ENCODE measurements around the gene AJM1.
"Not testable (repeated sequence)": the region's sequence is repeated elsewhere in the genome, so short reads cannot be mapped to it uniquely, and the experiment has no call there.

AJM1 gene

DNA sequence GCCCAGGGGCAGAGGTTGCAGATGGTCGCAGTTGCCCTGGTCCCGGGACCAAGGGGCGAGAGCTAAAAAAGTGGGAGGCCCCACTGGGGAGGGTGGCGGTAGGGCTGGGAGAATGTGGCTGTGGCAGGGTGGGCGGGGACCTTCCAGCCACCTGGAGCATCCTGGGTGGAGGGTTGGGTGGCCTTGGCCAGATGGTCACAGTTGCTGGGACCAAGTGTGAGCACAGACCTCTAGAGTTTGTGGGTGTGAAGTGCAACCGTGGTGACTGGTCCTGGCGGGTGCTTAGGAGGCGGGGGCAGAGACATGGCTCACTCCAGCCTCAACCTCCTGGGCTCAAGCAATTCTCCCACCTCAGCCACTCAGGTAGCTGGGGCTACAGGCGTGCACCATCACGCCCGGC is 38.4 kb downstream of the AJM1 start:
- no peak for DNase-seq (ENCODE audit: low spot score)

- DNase-seq (ENCODE audit: low spot score), result no peak
These were observed 39.4 kb downstream of the AJM1 start for GRCh38 chr9:136881691-136882108.

DNA sequence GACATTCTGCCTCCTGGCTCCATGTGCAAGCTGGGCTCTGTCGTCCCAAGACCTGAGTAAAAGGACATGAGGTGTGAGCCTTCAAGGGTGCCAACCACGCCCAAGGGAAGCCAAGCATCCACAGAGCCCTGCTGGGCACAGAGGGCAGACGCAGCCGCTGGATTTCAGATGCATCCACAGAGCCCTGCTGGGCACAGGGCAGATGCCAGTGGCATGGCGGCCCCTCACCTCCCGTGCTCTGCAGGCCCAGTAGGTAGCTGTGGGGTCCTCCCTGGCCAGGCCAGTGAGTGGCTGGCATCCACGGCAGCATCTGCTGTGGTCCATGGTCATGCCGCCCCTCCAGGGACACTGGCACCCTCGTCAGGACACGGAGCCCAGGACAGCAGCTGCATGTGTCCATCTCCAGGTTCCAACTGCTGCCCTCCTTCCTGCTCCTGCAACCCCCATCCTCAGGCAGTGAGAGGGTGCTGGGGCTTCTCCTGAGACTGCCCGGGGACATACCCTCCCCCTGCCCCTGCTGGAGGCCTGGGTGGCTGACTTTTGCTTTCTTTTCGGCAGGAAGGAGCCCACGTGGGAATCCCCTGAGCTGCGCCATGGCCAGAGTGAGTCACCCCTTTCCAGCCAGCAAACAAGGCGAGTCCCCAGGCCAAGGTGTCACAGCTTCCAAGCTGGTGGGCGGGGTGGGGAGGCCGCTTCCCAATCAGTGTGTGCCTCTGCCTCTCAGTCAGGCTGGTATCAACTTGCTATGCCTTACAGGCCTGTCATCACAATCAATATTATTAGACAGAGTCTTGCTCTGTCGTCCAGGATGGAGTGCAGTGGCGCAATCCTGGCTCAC is 40.0 kb downstream of the AJM1 start:
- DNase-seq (ENCODE audit: low spot score), result no peak

DNA sequence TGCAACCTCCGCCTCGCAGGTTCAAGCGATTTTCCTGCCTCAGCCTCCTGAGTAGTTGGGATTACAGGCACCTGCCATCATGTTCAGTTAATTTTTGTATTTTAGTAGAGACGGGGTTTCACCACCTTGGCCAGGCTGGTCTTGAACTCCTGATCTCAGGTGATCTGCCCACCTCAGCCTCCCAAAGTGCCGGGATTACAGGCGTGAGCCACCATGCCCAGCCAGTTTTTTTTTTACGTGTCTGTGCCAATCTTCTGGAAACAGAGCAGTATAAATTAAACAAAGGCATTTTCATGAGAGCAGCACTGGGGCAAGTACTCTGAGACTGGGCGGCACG is 40.6 kb downstream of the AJM1 start:
- not testable (repeated sequence) for DNase-seq (ENCODE audit: low spot score)

DNA sequence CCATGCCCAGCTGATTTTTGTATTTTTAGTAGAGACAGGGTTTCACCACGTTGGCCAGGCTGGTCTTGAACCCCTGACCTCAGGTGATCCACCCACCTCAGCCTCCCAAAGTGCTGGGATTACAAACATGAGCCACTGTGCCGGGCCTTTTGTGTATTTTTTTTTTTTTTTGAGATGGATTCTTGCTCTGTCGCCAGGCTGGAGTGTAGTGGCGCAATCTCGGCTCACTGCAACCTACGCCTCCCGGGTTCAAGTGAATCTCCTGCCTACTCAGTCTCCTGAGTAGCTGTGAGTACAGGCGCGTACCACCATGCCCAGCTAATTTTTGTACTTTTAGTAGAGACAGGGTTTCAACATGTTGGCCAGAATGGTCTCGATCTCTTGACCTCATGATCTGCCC is 41.4 kb downstream of the AJM1 start:
- DNase-seq (ENCODE audit: low spot score), result not testable (repeated sequence)

DNA sequence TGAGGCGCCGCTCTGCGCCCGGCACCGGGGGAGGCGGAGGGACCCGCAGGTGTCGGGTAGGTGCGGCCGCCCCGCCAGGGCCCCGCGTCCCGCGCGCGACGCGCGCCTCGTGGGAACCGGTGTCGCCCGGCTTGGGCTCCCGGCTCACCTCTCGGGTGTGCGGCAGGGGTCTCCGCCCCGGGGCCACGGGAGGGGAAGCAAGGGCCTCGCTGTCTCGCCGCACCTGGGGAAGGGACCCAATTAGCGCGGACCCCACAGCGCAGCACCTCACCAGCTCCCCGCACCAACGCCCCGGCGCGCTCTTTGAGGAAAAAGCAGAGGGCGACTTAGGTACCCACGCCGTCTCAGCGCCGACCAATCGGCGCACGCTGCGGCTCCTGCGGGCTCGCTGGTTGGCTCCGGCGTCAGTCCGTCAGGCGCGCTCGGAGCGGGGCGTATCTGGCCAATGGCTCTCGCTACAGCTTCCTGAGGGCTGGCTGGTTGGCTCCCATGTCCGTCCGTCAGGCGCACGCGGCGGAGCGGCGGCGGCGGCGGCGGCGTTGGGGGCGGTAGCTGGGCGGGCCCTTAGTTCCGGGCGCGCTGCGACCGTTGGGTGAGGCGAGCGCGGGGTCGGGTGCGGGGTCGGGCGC is 43.8 kb downstream of the AJM1 start, which contains the start of gene TRAF2:
TRAF2 (plus strand) TSS at position 567 of the 629 bp plus-strand sequence. CDS start 12,225 bp downstream, outside the sequence.
- peak; percentile 98 for DNase-seq (ENCODE audit: low spot score)

DNA sequence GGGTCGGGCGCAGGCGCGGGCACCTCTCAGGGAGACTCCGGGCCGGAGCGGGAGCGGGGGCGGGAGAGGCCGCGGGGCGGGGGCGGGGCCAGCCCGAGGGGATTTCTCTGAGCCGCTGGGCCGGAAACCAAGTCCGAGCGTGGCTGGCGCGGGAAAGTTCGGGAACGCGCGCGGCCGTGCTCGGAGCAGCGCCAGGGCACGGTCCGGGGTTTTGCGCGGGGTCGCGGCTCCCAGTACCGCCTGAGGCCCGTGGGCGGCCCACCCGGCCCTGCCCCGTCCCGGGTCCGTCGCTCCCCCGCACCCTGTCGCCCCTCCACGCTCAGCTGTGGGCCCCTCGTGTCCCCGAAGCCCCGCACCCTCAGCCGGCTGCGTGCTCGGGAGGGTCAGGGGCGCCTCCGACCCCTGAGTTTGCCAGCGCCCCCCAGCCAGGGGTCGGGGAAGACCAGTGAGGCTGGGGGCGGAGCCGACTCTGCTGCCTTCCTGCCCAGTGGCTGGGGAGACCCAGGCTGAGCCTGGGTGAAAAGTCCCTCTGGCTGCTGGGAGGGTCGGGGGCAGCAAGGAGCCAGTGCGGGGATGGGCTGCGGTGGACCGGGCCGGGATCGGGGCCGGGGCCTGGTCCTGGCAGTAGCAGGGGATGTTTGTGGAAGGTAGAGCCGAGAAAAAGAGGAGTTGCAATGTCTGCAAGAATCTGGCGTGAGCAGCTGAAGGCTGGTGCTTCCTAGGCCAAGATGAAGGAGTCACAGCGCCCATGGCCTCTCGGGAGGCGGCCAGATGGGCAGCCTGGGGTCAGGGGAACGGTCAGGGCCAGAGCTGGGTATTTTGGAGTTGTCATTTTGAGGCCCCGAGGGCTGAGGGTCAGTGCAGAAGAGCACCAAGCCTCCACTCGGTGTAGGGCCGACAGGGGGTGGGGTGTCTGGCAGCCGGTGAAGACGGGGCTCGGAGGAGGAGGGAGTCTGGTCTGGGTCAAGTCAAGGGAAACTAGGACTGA is 44.6 kb downstream of the AJM1 start:
- DNase-seq (ENCODE audit: low spot score), result no peak

GRCh38 chr9:136888454-136888853 is 46.2 kb downstream of the AJM1 start:
- DNase-seq (ENCODE audit: low spot score), result no peak

- DNase-seq (ENCODE audit: low spot score), result no peak
These were observed 47.6 kb downstream of the AJM1 start for GRCh38 chr9:136889858-136890257.

- no peak for DNase-seq (ENCODE audit: low spot score)
These were observed 48.4 kb downstream of the AJM1 start for GRCh38 chr9:136890661-136891060.
